Sigmoid colon (tissue), 7 donors: ENCODE measurements around the gene DMRT3. TPM values are rescaled to one million over a fixed set of nuclear protein-coding genes. Genes with fewer than 3 reads are reported as not detected.

ENCODE experiments used
- DNase-seq: peaks from one replicate; pipeline ENCODE4 v3.0.0-alpha.2; 2019
- H3K27ac ChIP-seq, 4 donors: fragments of 200-600 bp; sonication (generic); one replicate each; pipeline ENCODE4 v1.5.1; 2016 to 2019; ENCODE audit warnings: mild to moderate bottlenecking in 1 of 4
- H3K27me3 ChIP-seq, 3 donors: fragments of 200-600 bp; sonication (generic); one replicate each; pipeline ENCODE4 v1.5.1; 2019; ENCODE audit warnings: mild to moderate bottlenecking in 1 of 3
- H3K36me3 ChIP-seq, 4 donors: fragments of 200-600 bp; sonication (generic); one replicate each; pipeline ENCODE4 v1.5.1; 2016 to 2019
- H3K4me1 ChIP-seq, 4 donors: fragments of 200-600 bp; sonication (generic); one replicate each; pipeline ENCODE4 v1.5.1; 2017 to 2019
- H3K4me3 ChIP-seq, 4 donors: fragments of 200-600 bp; sonication (generic); one replicate each; pipeline ENCODE4 v1.5.1; 2017 to 2019; ENCODE audit warnings: mild to moderate bottlenecking in 2 of 4, moderate library complexity in 1 of 4
- H3K9me3 ChIP-seq, 4 donors: fragments of 200-600 bp in 3 of 4; sonication (generic) in 3 of 4; one replicate each; pipeline versions ENCODE4 v1.5.1 to v1.6.1; 2013 to 2019
- CTCF ChIP-seq, 4 experiments: fragments of 450-650 bp in 3 of 4; fragments of 200-600 bp in 1 of 4; IDR thresholded peaks; one replicate each; pipeline ENCODE4 v1.5.1; 2016 to 2019; ENCODE audit warnings: antibody characterized with exemption in 4 of 4, mild to moderate bottlenecking in 3 of 4, moderate library complexity in 2 of 4
- EP300 ChIP-seq, 4 donors: sonication (generic); formaldehyde crosslinking; IDR thresholded peaks; one replicate each; pipeline ENCODE4 v1.6.1; 2017; ENCODE audit warnings: antibody characterized with exemption in 4 of 4
- POLR2A ChIP-seq, 2 donors: fragments of 450-650 bp; IDR thresholded peaks; one replicate each; pipeline ENCODE4 v1.6.1; 2016; ENCODE audit warnings: antibody characterized with exemption in 2 of 2, mild to moderate bottlenecking in 2 of 2, moderate library complexity in 2 of 2
- POLR2AphosphoS5 ChIP-seq, 4 donors: sonication (generic); formaldehyde crosslinking; IDR thresholded peaks; one replicate each; pipeline ENCODE4 v1.6.1; 2017; ENCODE audit warnings: antibody characterized with exemption in 4 of 4
- WGBS, 2 donors: extraction: QIAGEN DNeasy Blood & Tissue Kit; methylation state at CpG; one replicate each; pipeline ENCODE4 v1.1.7; 2013; 5-methylcytosine and 5-hydroxymethylcytosine counted together
- intact Hi-C: fragments of 100-400 bp; cut with DNase I; formaldehyde crosslinking; loops from one replicate; pipeline ENCODE4 v1.15.1; 2023
- polyA plus RNA-seq, 3 donors: library from polyadenylated mRNA; stranded (reverse); fragments of 200-250 nt; gene quantifications; one replicate each; pipeline ENCODE4 v1.2.3, GENCODE V29; 2013
- total RNA-seq, 4 donors: library from RNA; depleted of rRNA; stranded (reverse); fragments of >200 nt; gene quantifications; one replicate each; pipeline ENCODE4 v1.1.0, GENCODE V29; 2016
- donor health status: healthy with polysubstance abuse.
- donor health status: Bipolar disorder and iron deficiency.
- donor health status: healthy.

Gene DMRT3
- total and polyA plus RNA-seq, 7 donors: not detected

GRCh38 chr9:974031-974995, 2.1 kb upstream of the DMRT3 start:
- Histone ChIP-seq H3K27me3 (peaks cover 83 to 100% (median 99%) of the 10 kb centered on the region in 3 donors), H3K36me3 (no peaks in the 10 kb centered on the region), H3K4me3 (no peak overlapping the region), H3K4me1 (peaks cover 0 to 58% (median 53%) of the 10 kb centered on the region in 4 donors), H3K9me3 (no peaks in the 10 kb centered on the region), H3K27ac (no peak overlapping the region)
- no peak for DNase-seq
- TF ChIP-seq POLR2A (IDR thresholded peaks at IDR 0.05) (no peak), EP300 (IDR thresholded peaks at IDR 0.05) (no peak), POLR2AphosphoS5 (IDR thresholded peaks at IDR 0.05) (no peak), CTCF (IDR thresholded peaks at IDR 0.05) (no peak)
- intact Hi-C loops: no loop called here
- 7 to 16% methylated on average over 29 of the region's 29 CpGs for WGBS, 2 donors

- TF ChIP-seq POLR2A (IDR thresholded peaks at IDR 0.05) (no peak), CTCF (IDR thresholded peaks at IDR 0.05) (no peak), EP300 (IDR thresholded peaks at IDR 0.05) (no peak), POLR2AphosphoS5 (IDR thresholded peaks at IDR 0.05) (no peak)
- intact Hi-C loops: no loop called here
- peaks cover 75 to 100% (median 96%) of the 10 kb centered on the region in 3 donors for H3K27me3 ChIP-seq
- no peak overlapping the region for H3K27ac ChIP-seq
- no peak for DNase-seq
- peaks cover 0 to 49% (median 45%) of the 10 kb centered on the region in 4 donors for H3K4me1 ChIP-seq
- whole genome bisulfite sequencing, 2 donors: 12 to 20% methylated on average over 24 of the region's 24 CpGs
- no peaks in the 10 kb centered on the region for H3K9me3 ChIP-seq
- H3K36me3 ChIP-seq: no peaks in the 10 kb centered on the region
- H3K4me3 ChIP-seq: no peak overlapping the region
Observed at GRCh38 chr9:974996-975739, 1.3 kb upstream of the DMRT3 start.

- peaks cover 68 to 100% (median 95%) of the 10 kb centered on the region in 3 donors for H3K27me3 ChIP-seq
- H3K27ac ChIP-seq: no peak overlapping the region
Observed at GRCh38 chr9:975740-976257, 656 bp upstream of the DMRT3 start.

More at GRCh38 chr9:975740-976257, 656 bp upstream of the DMRT3 start:
- DNase-seq: no peak
- TF ChIP-seq CTCF (IDR thresholded peaks at IDR 0.05): no peak
- TF ChIP-seq EP300 (IDR thresholded peaks at IDR 0.05): no peak
- no peak for TF ChIP-seq POLR2AphosphoS5 (IDR thresholded peaks at IDR 0.05)
- TF ChIP-seq POLR2A (IDR thresholded peaks at IDR 0.05): no peak
- peaks cover 0 to 43% (median 39%) of the 10 kb centered on the region in 4 donors for H3K4me1 ChIP-seq
- no peak overlapping the region for H3K4me3 ChIP-seq
- intact Hi-C loops: no loop called here
- H3K36me3 ChIP-seq: no peaks in the 10 kb centered on the region
- 6 to 11% methylated on average over 23 of the region's 23 CpGs for WGBS, 2 donors
- H3K9me3 ChIP-seq: no peaks in the 10 kb centered on the region
